ENCODE measurements around the gene BUD31. TPM values are rescaled to one million over a fixed set of nuclear protein-coding genes. Genes with fewer than 3 reads are reported as not detected.

The BUD31 gene
- total and polyA plus RNA-seq, 9 of the 15 experiments (the other 6 are each of a cell fraction or from before 2014, with no cell fraction given), result 105 to 342 (median 247) TPM

GRCh38 chr7:99359465-99360154 is 49.2 kb upstream of the BUD31 start:
- in situ Hi-C loops (cut with MboI), result no loop called here
- Histone ChIP-seq H4K20me1 (replicated peaks; ENCODE audit: control insufficient read depth, insufficient read depth, low read length) (no peaks in the 10 kb centered on the region), H2AFZ (ENCODE audit: low read depth, low read length) (no peak overlapping the region), H3K9me3 (replicated peaks; ENCODE audit: control insufficient read depth, insufficient read depth, low read depth, low read length) (no peaks in the 10 kb centered on the region), H3K4me2 (ENCODE audit: insufficient read depth, low read length) (no peak overlapping the region), H3K4me1 (replicated peaks in 1 of 2; ENCODE audit: control insufficient read depth in 2 of 2, insufficient read depth in 2 of 2, low read length in 2 of 2) (peaks cover 0 to 6% of the 10 kb centered on the region in 2 experiments; a peak in 3 of 5 replicates), H3K9me1 (ENCODE audit: control insufficient read depth, insufficient read depth, low read length) (no peaks in the 10 kb centered on the region), H3K27me3 (ENCODE audit: control insufficient read depth in 2 of 2, insufficient read depth in 2 of 2, low read length in 2 of 2) (no peaks in the 10 kb centered on the region), H3K36me3 (ENCODE audit: control insufficient read depth, insufficient read depth, low read length) (peaks cover 72% of the 10 kb centered on the region), H3K9ac (ENCODE audit: insufficient read depth in 1 of 2, low read depth in 2 of 2, low read length in 2 of 2) (no peak overlapping the region), H3K27ac (ENCODE audit: extremely low read depth, low read depth, low read length) (no peak overlapping the region), H3K4me3 (no peak overlapping the region), H3K79me2 (ENCODE audit: control insufficient read depth, insufficient read depth, low read length) (no peaks in the 10 kb centered on the region)
- WGBS (ENCODE audit: insufficient coverage, low coverage, missing lambda C conversion rate), result 94% methylated on average over 22 of the region's 22 CpGs
- ChIA-PET CTCF (ENCODE audit: low intra/inter-chr PET ratio) (no interaction called here), POLR2A (interaction anchor here (0.6 to 1.1 kb wide), 2 partner anchors 10 to 21 kb away, joined by 3 to 6 read pairs; no protein-coding TSS in a partner anchor)
- no TSS peak for BruUV-seq (replicated peaks)
- FAIRE-seq (no peak), DNase-seq (ENCODE audit: extremely low read depth in 1 of 4, low spot score in 3 of 4) (no peak), ATAC-seq (0 out of 3 replicates have a peak, but pooled peaks have one; percentile 20)
- TF ChIP-seq CTCF (IDR thresholded peaks at IDR 0.05 in 2 of 3, conservative IDR thresholded peaks at IDR 0.05 in 1 of 3; ENCODE audit: insufficient read depth in 2 of 3, low read depth in 1 of 3, low read length in 3 of 3), result peak in 2 of 3 experiments; percentile 42 to 68; a peak in 4 of 6 replicates
- 0 out of 4 replicates have a peak, but pooled peaks of 1 of the 2 experiments have one; percentile 14 for TF ChIP-seq RAD21 (CRISPR knock-in tag; conservative IDR thresholded peaks at IDR 0.05 in 1 of 2, IDR thresholded peaks at IDR 0.05 in 1 of 2)
- TF ChIP-seq, protein P1, sequence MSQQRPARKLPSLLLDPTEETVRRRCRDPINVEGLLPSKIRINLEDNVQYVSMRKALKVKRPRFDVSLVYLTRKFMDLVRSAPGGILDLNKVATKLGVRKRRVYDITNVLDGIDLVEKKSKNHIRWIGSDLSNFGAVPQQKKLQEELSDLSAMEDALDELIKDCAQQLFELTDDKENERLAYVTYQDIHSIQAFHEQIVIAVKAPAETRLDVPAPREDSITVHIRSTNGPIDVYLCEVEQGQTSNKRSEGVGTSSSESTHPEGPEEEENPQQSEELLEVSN (IDR thresholded peaks at IDR 0.05; ENCODE audit: borderline replicate concordance in 1 of 2, extremely low read depth in 1 of 2, insufficient read depth in 1 of 2, insufficient read length in 1 of 2, low read depth in 1 of 2, low read length in 1 of 2, poor library complexity in 1 of 2, severe bottlenecking in 1 of 2), result no peak
- peak; percentile 79 for TF ChIP-seq ZBTB33 (CRISPR knock-in tag; IDR thresholded peaks at IDR 0.05)
- intact Hi-C loops (cut with micrococcal nuclease), result loop anchor here (5.0 kb wide), 1 partner anchor 32 kb away; the partner anchor contains the start of gene ARPC1A
